ENCODE measurements around the gene ATP8A2. TPM values are rescaled to one million over a fixed set of nuclear protein-coding genes. Genes with fewer than 3 reads are reported as not detected.

The ATP8A2 gene
- total RNA-seq, 1 donor from 2014 or later, result not detected

DNA sequence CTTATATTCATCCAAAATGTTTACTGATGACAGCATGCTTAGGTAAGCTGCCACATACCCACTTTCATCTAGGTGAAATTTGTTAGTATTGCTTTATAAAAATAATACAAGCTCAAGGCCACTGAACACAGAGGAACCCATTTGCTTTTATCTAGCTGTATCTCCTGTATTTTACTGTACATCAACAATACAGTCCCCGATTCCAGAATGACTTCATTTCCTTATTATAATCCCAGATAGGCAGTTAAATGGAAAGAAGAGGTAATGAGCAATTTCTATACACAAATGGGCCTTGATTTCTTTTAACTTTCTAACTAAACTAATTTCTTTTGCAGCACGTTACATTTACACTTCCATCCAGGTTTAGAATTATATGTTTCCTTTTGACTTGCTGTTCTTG lies 593.8 kb downstream of the ATP8A2 start:
- no peak for DNase-seq (ENCODE audit: low read depth)
- H3K27me3 ChIP-seq (ENCODE audit: control insufficient read depth, insufficient read depth, low read length), result no peaks in the 10 kb centered on the region
- FAIRE-seq, result no peak

DNA sequence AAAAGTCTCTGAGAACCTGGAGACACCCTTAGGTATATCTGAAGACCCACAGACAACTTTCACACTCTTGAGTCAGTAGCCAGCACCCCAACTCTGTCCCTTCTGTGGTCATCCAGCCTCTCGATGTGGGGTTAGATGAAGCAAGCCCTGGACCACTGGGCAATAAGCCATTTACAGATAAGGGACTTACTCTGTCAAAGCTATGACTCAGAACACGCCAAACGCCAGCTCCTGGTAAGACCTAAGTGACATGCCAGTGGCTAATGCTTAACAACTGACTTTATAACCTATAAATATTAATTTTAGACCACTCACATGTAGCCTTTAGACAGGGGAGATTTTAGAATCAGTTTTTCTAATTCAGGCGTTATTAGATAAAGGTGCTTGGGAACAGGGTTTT lies 594.3 kb downstream of the ATP8A2 start:
- Histone ChIP-seq H3K4me3 (ENCODE audit: low read depth, low read length) (no peak overlapping the region), H3K27me3 (ENCODE audit: control insufficient read depth, insufficient read depth, low read length) (no peaks in the 10 kb centered on the region), H3K36me3 (ENCODE audit: control insufficient read depth, insufficient read depth, low read length) (no peaks in the 10 kb centered on the region)
- TF ChIP-seq, protein P1, sequence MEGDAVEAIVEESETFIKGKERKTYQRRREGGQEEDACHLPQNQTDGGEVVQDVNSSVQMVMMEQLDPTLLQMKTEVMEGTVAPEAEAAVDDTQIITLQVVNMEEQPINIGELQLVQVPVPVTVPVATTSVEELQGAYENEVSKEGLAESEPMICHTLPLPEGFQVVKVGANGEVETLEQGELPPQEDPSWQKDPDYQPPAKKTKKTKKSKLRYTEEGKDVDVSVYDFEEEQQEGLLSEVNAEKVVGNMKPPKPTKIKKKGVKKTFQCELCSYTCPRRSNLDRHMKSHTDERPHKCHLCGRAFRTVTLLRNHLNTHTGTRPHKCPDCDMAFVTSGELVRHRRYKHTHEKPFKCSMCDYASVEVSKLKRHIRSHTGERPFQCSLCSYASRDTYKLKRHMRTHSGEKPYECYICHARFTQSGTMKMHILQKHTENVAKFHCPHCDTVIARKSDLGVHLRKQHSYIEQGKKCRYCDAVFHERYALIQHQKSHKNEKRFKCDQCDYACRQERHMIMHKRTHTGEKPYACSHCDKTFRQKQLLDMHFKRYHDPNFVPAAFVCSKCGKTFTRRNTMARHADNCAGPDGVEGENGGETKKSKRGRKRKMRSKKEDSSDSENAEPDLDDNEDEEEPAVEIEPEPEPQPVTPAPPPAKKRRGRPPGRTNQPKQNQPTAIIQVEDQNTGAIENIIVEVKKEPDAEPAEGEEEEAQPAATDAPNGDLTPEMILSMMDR (IDR thresholded peaks at IDR 0.05; ENCODE audit: insufficient read depth, low read length, severe bottlenecking), result no peak
- no peak for FAIRE-seq
- no peak for DNase-seq (ENCODE audit: low read depth)

More for the DNA sequence above, 593.8 kb downstream of the ATP8A2 start:
- Histone ChIP-seq H3K4me3 (ENCODE audit: low read depth, low read length) (no peak overlapping the region), H3K36me3 (ENCODE audit: control insufficient read depth, insufficient read depth, low read length) (no peaks in the 10 kb centered on the region)
- TF ChIP-seq, protein P1 (IDR thresholded peaks at IDR 0.05; ENCODE audit: insufficient read depth, low read length, severe bottlenecking), result no peak

DNA sequence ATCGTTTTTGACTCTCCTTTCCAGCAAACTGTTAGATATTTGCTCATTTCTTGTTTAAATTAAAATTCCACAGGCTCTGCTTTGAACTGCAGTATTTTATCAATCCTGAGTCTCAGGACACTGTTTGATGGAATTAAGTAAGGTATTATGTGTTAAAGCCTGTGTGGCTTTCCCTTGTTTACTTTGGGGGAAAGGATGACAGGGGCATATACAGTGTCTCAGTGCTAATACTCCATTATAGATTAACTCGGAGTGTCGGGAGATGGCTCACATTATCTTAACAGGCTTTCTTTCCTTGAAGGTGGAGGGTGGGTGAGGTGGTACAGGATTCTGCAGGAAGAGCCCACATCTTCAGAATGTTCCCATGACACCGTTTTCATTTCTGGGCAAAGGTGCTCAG lies 595.4 kb downstream of the ATP8A2 start:
- TF ChIP-seq, protein P1 (IDR thresholded peaks at IDR 0.05; ENCODE audit: insufficient read depth, low read length, severe bottlenecking), result no peak
- DNase-seq (ENCODE audit: low read depth) (no peak), FAIRE-seq (no peak)
- no peaks in the 10 kb centered on the region for H3K27me3 ChIP-seq (ENCODE audit: control insufficient read depth, insufficient read depth, low read length)
- no peaks in the 10 kb centered on the region for H3K36me3 ChIP-seq (ENCODE audit: control insufficient read depth, insufficient read depth, low read length)
- no peak overlapping the region for H3K4me3 ChIP-seq (ENCODE audit: low read depth, low read length)

DNA sequence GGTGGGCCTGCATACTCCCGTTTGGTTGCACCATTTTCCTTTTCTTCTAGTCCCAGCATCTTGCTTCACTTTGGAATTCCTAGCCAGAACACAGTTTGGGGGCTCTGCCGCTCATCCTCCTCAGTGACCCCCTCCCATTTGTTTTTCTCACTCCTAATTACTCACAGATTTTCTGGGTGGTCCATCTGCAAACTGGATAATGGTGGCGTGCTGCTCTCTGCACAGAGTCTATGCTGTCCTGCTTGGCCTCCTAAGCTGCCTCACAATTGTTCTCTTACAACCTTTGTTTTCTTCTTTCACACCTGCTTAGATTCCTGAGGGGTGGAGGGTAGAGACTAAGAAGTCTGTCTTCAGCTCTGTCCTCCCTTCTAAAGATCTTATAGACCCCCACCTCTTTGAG lies 599.3 kb downstream of the ATP8A2 start:
- no peak overlapping the region for H3K4me3 ChIP-seq (ENCODE audit: low read depth, low read length)
- DNase-seq (ENCODE audit: low read depth), result no peak
- no peak for FAIRE-seq
- no peaks in the 10 kb centered on the region for H3K36me3 ChIP-seq (ENCODE audit: control insufficient read depth, insufficient read depth, low read length)
- TF ChIP-seq, protein P1 (IDR thresholded peaks at IDR 0.05; ENCODE audit: insufficient read depth, low read length, severe bottlenecking), result no peak
- no peaks in the 10 kb centered on the region for H3K27me3 ChIP-seq (ENCODE audit: control insufficient read depth, insufficient read depth, low read length)

DNA sequence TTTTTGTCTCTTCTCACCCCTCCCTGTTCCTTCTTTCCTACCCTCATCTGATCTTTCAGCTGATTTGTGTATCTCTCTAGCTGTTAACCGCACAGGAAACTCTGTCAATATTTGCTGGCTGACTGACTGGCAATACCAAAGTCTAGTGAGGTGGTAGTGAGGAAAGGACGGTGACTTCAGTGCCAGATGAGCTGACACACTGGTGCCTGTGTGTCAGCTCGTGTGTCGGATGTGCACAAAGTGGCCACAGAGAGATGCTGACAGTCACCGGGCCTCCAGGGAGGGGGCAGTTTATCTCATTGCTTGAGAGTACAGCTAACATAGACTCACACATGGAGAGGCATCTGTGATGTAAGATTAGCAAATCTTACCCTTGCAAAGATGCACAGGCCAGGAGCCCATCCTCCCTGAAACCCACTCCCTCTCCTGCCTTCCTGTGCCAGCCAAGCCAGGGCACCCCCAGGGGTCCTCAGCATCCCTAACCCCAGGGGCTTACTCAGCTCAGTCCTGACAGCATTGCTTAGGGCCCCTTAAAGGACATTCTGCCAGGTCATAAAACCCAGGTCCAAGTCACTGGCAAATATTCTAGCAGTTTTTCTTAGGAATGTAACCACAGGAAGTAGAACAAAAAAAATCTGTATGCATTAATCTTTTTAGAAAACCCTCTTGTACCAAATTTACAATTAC lies 599.8 kb downstream of the ATP8A2 start:
- Histone ChIP-seq H3K27me3 (ENCODE audit: control insufficient read depth, insufficient read depth, low read length) (no peaks in the 10 kb centered on the region), H3K36me3 (ENCODE audit: control insufficient read depth, insufficient read depth, low read length) (no peaks in the 10 kb centered on the region), H3K4me3 (ENCODE audit: low read depth, low read length) (no peak overlapping the region)
- no peak for DNase-seq (ENCODE audit: low read depth)
- no peak for FAIRE-seq
- TF ChIP-seq, protein P1 (IDR thresholded peaks at IDR 0.05; ENCODE audit: insufficient read depth, low read length, severe bottlenecking), result no peak

DNA sequence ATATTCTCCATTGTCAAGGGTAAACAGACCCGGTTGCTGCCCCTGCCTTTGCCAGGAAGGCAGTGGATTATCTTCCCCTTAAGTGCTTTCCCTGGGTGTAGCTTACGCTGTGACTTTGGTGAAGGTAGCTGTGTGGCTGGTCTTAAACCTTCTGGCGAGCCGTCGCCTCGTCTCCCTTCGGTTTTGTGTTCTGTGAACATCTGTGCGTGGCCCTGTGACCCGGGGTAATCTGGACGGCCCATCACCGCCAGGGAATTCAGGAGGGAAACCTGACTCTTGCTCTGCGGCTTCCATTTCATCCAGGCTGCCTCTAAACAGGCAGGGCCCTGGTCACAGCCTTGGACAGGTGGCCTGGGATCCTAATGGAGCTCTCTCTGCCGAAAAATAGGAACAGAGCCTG lies 601.3 kb downstream of the ATP8A2 start:
- no peak for FAIRE-seq
- no peak for DNase-seq (ENCODE audit: low read depth)
- TF ChIP-seq, protein P1 (IDR thresholded peaks at IDR 0.05; ENCODE audit: insufficient read depth, low read length, severe bottlenecking), result no peak
- no peaks in the 10 kb centered on the region for H3K27me3 ChIP-seq (ENCODE audit: control insufficient read depth, insufficient read depth, low read length)
- no peak overlapping the region for H3K4me3 ChIP-seq (ENCODE audit: low read depth, low read length)
- no peaks in the 10 kb centered on the region for H3K36me3 ChIP-seq (ENCODE audit: control insufficient read depth, insufficient read depth, low read length)
